Natural killer cell (primary cell): Measurements from ENCODE around the gene LMO7. TPM values are rescaled to one million over a fixed set of nuclear protein-coding genes. Genes with fewer than 3 reads are reported as not detected.

Experiments used
- ATAC-seq, 3 donors: fragments of 150-1000 bp in 2 of 3; fragments of 200-7000 bp in 1 of 3; cut with Tn5 transposase; 1 replicate in 1 of 3; 2 replicates in 2 of 3; pipeline ENCODE4 v1.10.0; 2021; ENCODE audit warnings: mild to moderate bottlenecking in 2 of 3, moderate library complexity in 2 of 3
- DNase-seq, 2 donors: peaks; one replicate each; pipeline versions ENCODE4 v3.0.0 to v3.0.0-alpha.2; 2013 to 2021; ENCODE audit warnings: mixed read lengths in 1 of 2
- H3K27ac ChIP-seq: one replicate; pipeline ENCODE4 v1.5.1; 2013; ENCODE audit warnings: mild to moderate bottlenecking, low read length
- H3K27me3 ChIP-seq: one replicate; pipeline ENCODE4 v1.6.1; 2013; ENCODE audit warnings: low read length; ENCODE audit not compliant: control insufficient read depth, insufficient read depth
- H3K36me3 ChIP-seq: one replicate; pipeline ENCODE4 v1.6.1; 2013; ENCODE audit warnings: low read length; ENCODE audit not compliant: control insufficient read depth, insufficient read depth
- H3K4me1 ChIP-seq: one replicate; pipeline ENCODE4 v1.6.1; 2013; ENCODE audit warnings: low read length; ENCODE audit not compliant: control insufficient read depth, insufficient read depth
- H3K4me3 ChIP-seq: one replicate; pipeline ENCODE4 v1.5.1; 2013; ENCODE audit warnings: low read length
- H3K9me3 ChIP-seq: one replicate; pipeline ENCODE4 v1.6.1; 2013; ENCODE audit warnings: low read length; ENCODE audit not compliant: control insufficient read depth, insufficient read depth
- H3K27ac Mint-ChIP-seq, 2 donors: one replicate each; pipeline ENCODE4 v1.8.0; 2022; ENCODE audit warnings: mild to moderate bottlenecking in 2 of 2, mixed read lengths in 2 of 2, moderate library complexity in 1 of 2
- H3K27me3 Mint-ChIP-seq, 2 donors: one replicate each; pipeline ENCODE4 v1.8.0; 2022; ENCODE audit warnings: low read depth in 2 of 2, mixed read lengths in 2 of 2
- H3K36me3 Mint-ChIP-seq: one replicate; pipeline ENCODE4 v1.8.0; 2022; ENCODE audit warnings: mixed read lengths
- H3K4me1 Mint-ChIP-seq, 2 donors: one replicate each; pipeline ENCODE4 v1.8.0; 2022; ENCODE audit warnings: mixed read lengths in 2 of 2
- H3K4me3 Mint-ChIP-seq: one replicate; pipeline ENCODE4 v1.8.0; 2022; ENCODE audit warnings: mild to moderate bottlenecking, moderate library complexity, mixed read lengths
- H3K9me3 Mint-ChIP-seq, 2 donors: one replicate each; pipeline ENCODE4 v1.8.0; 2022; ENCODE audit warnings: mixed read lengths in 2 of 2
- CTCF ChIP-seq: fragments of 200-600 bp; IDR thresholded peaks from one replicate; pipeline ENCODE4 v1.8.0; 2022; ENCODE audit warnings: antibody characterized with exemption
- WGBS: methylation state at CpG from one replicate; pipeline ENCODE4 v1.1.7; 2013; ENCODE audit warnings: missing lambda C conversion rate; ENCODE audit not compliant: insufficient coverage; 5-methylcytosine and 5-hydroxymethylcytosine counted together
- intact Hi-C: fragments of 100-400 bp; cut with micrococcal nuclease; formaldehyde crosslinking; loops from one replicate; pipeline ENCODE4 v1.14.2; 2022
- total RNA-seq, 4 donors: library from RNA; stranded (reverse); fragments of 120-200 nt in 1 of 4; gene quantifications; one replicate each; pipeline versions ENCODE4 v1.2.3 to v1.2.4, GENCODE V29; 2013 to 2022

LMO7 gene
- total RNA-seq, 3 donors from 2014 or later (not counting 1 experiment from before 2014, with no cell fraction given), result 5.5 to 10.4 (median 7.9) TPM

GRCh38 chr13:75656425-75656989 is 20.4 kb downstream of the LMO7 start:
- Histone ChIP-seq H3K27ac (no peak overlapping the region), H3K4me1 (no peaks in the 10 kb centered on the region), H3K9me3 (no peaks in the 10 kb centered on the region), H3K27me3 (no peaks in the 10 kb centered on the region), H3K36me3 (no peaks in the 10 kb centered on the region), H3K4me3 (no peak overlapping the region)
- intact Hi-C loops, result no loop called here
- no peak for TF ChIP-seq CTCF
- H3K27me3 Mint-ChIP-seq, result no peaks in the 10 kb centered on the region
- no peaks in the 10 kb centered on the region for H3K36me3 Mint-ChIP-seq
- H3K9me3 Mint-ChIP-seq, result no peaks in the 10 kb centered on the region
- 98% methylated on average over 3 of the region's 3 CpGs for WGBS
- no peak overlapping the region for H3K4me3 Mint-ChIP-seq
- no peaks in the 10 kb centered on the region for H3K4me1 Mint-ChIP-seq
- no peak overlapping the region for H3K27ac Mint-ChIP-seq
- DNase-seq, result no peak
- ATAC-seq, result no peak

- Histone ChIP-seq H3K9me3 (no peaks in the 10 kb centered on the region), H3K27me3 (no peaks in the 10 kb centered on the region), H3K36me3 (no peaks in the 10 kb centered on the region), H3K27ac (no peak overlapping the region), H3K4me1 (no peaks in the 10 kb centered on the region), H3K4me3 (no peak overlapping the region)
- no peak for TF ChIP-seq CTCF
- Mint-ChIP-seq H3K27me3 (no peaks in the 10 kb centered on the region), H3K4me1 (no peaks in the 10 kb centered on the region), H3K27ac (no peak overlapping the region), H3K36me3 (no peaks in the 10 kb centered on the region), H3K4me3 (no peak overlapping the region), H3K9me3 (no peaks in the 10 kb centered on the region)
- WGBS, result 80% methylated on average over 1 of the region's 1 CpG
- intact Hi-C loops, result no loop called here
- ATAC-seq, result no peak
- no peak for DNase-seq
Measured at GRCh38 chr13:75657111-75657510, 21.0 kb downstream of the LMO7 start.

GRCh38 chr13:75660694-75661093 is 24.6 kb downstream of the LMO7 start:
- Histone ChIP-seq H3K27me3 (no peaks in the 10 kb centered on the region), H3K4me1 (no peaks in the 10 kb centered on the region), H3K4me3 (no peak overlapping the region), H3K36me3 (no peaks in the 10 kb centered on the region), H3K27ac (no peak overlapping the region), H3K9me3 (no peaks in the 10 kb centered on the region)
- Mint-ChIP-seq H3K4me3 (no peak overlapping the region), H3K4me1 (no peaks in the 10 kb centered on the region), H3K27me3 (no peaks in the 10 kb centered on the region), H3K27ac (no peak overlapping the region), H3K36me3 (no peaks in the 10 kb centered on the region), H3K9me3 (no peaks in the 10 kb centered on the region)
- no peak for DNase-seq
- intact Hi-C loops, result no loop called here
- TF ChIP-seq CTCF, result no peak
- WGBS, result 100% methylated on average over 2 of the region's 3 CpGs
- ATAC-seq, result no peak

- DNase-seq (no peak), ATAC-seq (no peak)
- intact Hi-C loops, result no loop called here
- no peak overlapping the region for H3K4me3 Mint-ChIP-seq
- Histone ChIP-seq H3K27ac (no peak overlapping the region), H3K9me3 (no peaks in the 10 kb centered on the region), H3K4me1 (no peaks in the 10 kb centered on the region), H3K36me3 (no peaks in the 10 kb centered on the region), H3K27me3 (no peaks in the 10 kb centered on the region), H3K4me3 (no peak overlapping the region)
- no peak overlapping the region for H3K27ac Mint-ChIP-seq
- H3K27me3 Mint-ChIP-seq, result no peaks in the 10 kb centered on the region
- WGBS, result 82% methylated on average over 4 of the region's 4 CpGs
- no peaks in the 10 kb centered on the region for H3K4me1 Mint-ChIP-seq
- H3K36me3 Mint-ChIP-seq, result no peaks in the 10 kb centered on the region
- TF ChIP-seq CTCF, result no peak
- no peaks in the 10 kb centered on the region for H3K9me3 Mint-ChIP-seq
Measured at GRCh38 chr13:75661443-75661842, 25.3 kb downstream of the LMO7 start.
